H1 (cell line): Measurements from ENCODE around the gene CDCA3. TPM values are rescaled to one million over a fixed set of nuclear protein-coding genes. Genes with fewer than 3 reads are reported as not detected.

Source experiments
- CEBPB ChIP-seq: IDR thresholded peaks from 2 replicates; pipeline ENCODE4 v1.6.1; 2012; ENCODE audit warnings: low read depth, low read length
- EGR1 ChIP-seq: IDR thresholded peaks from 2 replicates; pipeline ENCODE4 v1.6.1; 2011; ENCODE audit warnings: low read depth, low read length, borderline replicate concordance
- EZH2 ChIP-seq: fragments of 200-600 bp; sonication (generic); IDR thresholded peaks from 2 replicates; pipeline ENCODE4 v1.7.1; 2012; ENCODE audit warnings: low read depth, mild to moderate bottlenecking, moderate library complexity, low read length, inconsistent platforms; ENCODE audit not compliant: severe bottlenecking
- NANOG ChIP-seq: IDR thresholded peaks from 2 replicates; pipeline ENCODE4 v1.6.1; 2011; ENCODE audit warnings: low read length, low read depth, mild to moderate bottlenecking, inconsistent platforms; ENCODE audit not compliant: insufficient read depth, poor library complexity, severe bottlenecking
- POU5F1 ChIP-seq: IDR thresholded peaks from 2 replicates; pipeline ENCODE4 v1.6.1; 2011; ENCODE audit warnings: low read depth, mild to moderate bottlenecking, low read length, moderate library complexity
- polyA plus RNA-seq, 7 experiments: library from polyadenylated mRNA; depleted of rRNA in 3 of 7; stranded (reverse) in 5 of 7; unstranded in 2 of 7; fragments of >200 nt in 5 of 7; fragments of 200-250 nt in 2 of 7; gene quantifications; 1 replicate in 5 of 7; 2 replicates in 1 of 7; 4 replicates in 1 of 7; pipeline versions ENCODE4 v1.2.1 to v1.2.3, GENCODE V29; 2011 to 2013; ENCODE audit warnings: missing spikeins in 2 of 7, mixed read lengths in 2 of 7
- total RNA-seq: library from RNA; stranded (reverse); fragmentation: NEBNext Ultra II Directional; extraction: Animal tissue kit (Norgen Biotek cat#: 25700); gene quantifications from 2 replicates; pipeline ENCODE4 v1.2.1, GENCODE V29; 2021

CDCA3 gene
- total and polyA plus RNA-seq, 2 of the 8 experiments (the other 6 are each of a cell fraction or from before 2014, with no cell fraction given) = 47.7 to 71.2 TPM

GRCh38 chr12:6842075-6842474, 9.0 kb downstream of the CDCA3 start (continued):
- no peak for TF ChIP-seq POU5F1
- TF ChIP-seq CEBPB = no peak
- TF ChIP-seq NANOG = no peak
- TF ChIP-seq EZH2 = no peak
- TF ChIP-seq EGR1 = no peak
